Large intestine (tissue), 3 donors: ENCODE measurements around the gene NDUFA13. TPM values are rescaled to one million over a fixed set of nuclear protein-coding genes. Genes with fewer than 3 reads are reported as not detected.

ENCODE experiments used
- DNase-seq, 2 donors: peaks; one replicate each; pipeline versions ENCODE4 v3.0.0 to v3.0.0-alpha.2; 2013
- H3K27ac ChIP-seq: one replicate; pipeline ENCODE4 v1.5.1; 2013; ENCODE audit warnings: low read length
- H3K27me3 ChIP-seq: 2 replicates; pipeline ENCODE4 v1.6.1; 2013; ENCODE audit warnings: low read length; ENCODE audit not compliant: control insufficient read depth, insufficient read depth
- H3K36me3 ChIP-seq: 2 replicates; pipeline ENCODE4 v1.6.1; 2013; ENCODE audit warnings: low read length; ENCODE audit not compliant: control insufficient read depth, insufficient read depth
- H3K4me1 ChIP-seq: one replicate; pipeline ENCODE4 v1.6.1; 2013; ENCODE audit warnings: low read length; ENCODE audit not compliant: control insufficient read depth, insufficient read depth
- H3K4me3 ChIP-seq: one replicate; pipeline ENCODE4 v1.5.1; 2013; ENCODE audit warnings: low read length
- H3K9me3 ChIP-seq: one replicate; pipeline ENCODE4 v1.6.1; 2013; ENCODE audit warnings: mild to moderate bottlenecking, low read depth, low read length, moderate library complexity; ENCODE audit not compliant: control insufficient read depth
- WGBS: methylation state at CpG from one replicate; pipeline ENCODE4 v1.1.5; 2013; ENCODE audit warnings: low lambda C conversion rate; ENCODE audit not compliant: insufficient coverage; 5-methylcytosine and 5-hydroxymethylcytosine counted together
- polyA plus RNA-seq: library from polyadenylated mRNA; unstranded; fragments of 120-200 nt; gene quantifications from one replicate; pipeline ENCODE4 v1.2.1, GENCODE V29; 2013

Gene NDUFA13
- polyA plus RNA-seq, 1 donor = 219 TPM

DNA sequence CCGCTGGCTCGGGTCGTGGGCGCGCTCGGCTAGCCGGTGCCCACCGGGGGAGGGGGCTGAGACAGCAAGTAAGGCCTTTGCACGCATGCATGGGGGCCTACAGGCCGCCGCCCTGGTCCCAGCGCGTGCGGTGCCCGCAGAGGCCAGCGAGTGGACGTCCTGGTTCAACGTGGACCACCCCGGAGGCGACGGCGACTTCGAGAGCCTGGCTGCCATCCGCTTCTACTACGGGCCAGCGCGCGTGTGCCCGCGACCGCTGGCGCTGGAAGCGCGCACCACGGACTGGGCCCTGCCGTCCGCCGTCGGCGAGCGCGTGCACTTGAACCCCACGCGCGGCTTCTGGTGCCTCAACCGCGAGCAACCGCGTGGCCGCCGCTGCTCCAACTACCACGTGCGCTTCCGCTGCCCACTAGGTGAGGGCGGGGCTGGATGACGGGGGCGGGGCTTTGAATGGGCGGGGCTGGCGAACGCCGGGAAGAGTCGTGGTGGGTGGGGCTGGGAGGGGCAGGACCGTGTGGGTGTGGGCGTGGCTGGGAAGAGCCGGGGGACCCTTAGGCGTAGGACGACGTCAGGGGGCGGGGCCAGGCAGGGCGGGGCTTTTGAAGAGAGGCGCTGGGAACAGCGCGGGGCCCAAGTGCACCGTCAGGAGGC is 24.2 kb downstream of the NDUFA13 start:
- Histone ChIP-seq H3K4me3 (no peak overlapping the region), H3K27ac (no peak overlapping the region), H3K9me3 (peaks cover 33% of the 10 kb centered on the region), H3K27me3 (peaks cover 58% of the 10 kb centered on the region), H3K36me3 (no peaks in the 10 kb centered on the region), H3K4me1 (peaks cover 13% of the 10 kb centered on the region)
- WGBS = no CpG with 5 or more reads among the region's 74 CpGs
- DNase-seq = peak; percentile 57 to 73

DNA sequence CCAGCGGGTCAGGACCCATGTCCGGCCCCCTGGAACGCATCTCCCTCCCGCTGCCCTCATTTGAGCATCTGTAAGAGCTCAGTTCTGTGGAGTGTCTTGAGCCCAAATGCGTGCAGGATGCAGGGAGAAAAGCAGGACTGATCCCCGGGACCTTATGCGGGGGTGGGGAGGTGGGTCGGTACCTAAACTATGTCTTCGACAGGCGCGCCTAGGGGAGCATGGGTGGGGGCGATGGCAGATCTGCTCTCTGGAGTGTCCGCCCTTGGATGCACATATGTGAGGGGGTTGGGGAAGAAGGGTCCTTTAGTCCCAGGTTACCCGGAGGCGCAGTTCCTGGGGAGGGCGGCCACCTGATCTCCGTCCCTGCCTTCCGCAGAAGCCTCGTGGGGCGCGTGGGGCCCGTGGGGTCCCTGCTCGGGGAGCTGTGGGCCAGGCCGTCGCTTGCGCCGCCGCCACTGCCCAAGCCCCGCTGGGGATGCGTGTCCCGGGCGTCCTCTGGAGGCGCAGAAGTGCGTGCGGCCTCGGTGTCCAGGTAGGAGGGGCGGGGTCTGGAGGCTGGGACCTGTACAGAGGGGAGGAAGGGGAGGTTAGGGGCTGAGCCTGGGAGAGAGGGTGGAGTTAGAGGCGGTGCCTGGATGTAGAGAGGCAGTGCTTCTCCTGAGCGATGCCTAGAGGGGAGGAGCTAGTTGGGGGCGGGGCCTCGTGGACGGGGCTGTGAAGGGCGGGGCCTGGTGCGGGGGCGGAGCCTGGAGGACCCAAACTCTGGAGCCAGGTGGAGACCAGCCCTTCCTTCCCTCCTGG is 24.9 kb downstream of the NDUFA13 start:
- Histone ChIP-seq H3K27me3 (peaks cover 58% of the 10 kb centered on the region), H3K4me1 (peaks cover 13% of the 10 kb centered on the region), H3K4me3 (no peak overlapping the region), H3K27ac (no peak overlapping the region), H3K9me3 (peaks cover 39% of the 10 kb centered on the region), H3K36me3 (no peaks in the 10 kb centered on the region)
- WGBS = no CpG with 5 or more reads among the region's 45 CpGs
- peak in 1 of 2 donors; percentile 30 for DNase-seq

DNA sequence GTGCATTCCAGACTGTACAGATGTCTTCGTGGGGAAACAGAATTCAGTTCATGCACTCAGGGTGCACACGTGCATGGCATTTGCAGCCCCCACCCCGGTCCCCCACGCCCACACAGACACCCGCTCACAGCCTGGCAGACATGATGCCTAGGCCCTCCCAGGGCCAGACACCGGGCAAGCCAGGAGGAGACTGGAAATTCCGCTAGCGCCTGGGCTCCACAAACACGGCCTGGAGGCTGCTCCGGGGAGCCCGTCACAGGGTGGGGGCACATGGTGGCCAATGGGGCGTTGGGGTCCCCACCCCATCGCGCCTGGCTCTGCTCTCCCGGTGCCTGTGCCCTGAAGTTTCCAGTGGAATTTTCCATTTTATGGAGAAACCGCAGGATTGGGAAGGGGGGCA is 25.6 kb downstream of the NDUFA13 start:
- peaks cover 13% of the 10 kb centered on the region for H3K4me1 ChIP-seq
- WGBS = no CpG with 5 or more reads among the region's 16 CpGs
- peaks cover 57% of the 10 kb centered on the region for H3K27me3 ChIP-seq

GRCh38 chr19:19542507-19542906 is 26.5 kb downstream of the NDUFA13 start:
- H3K4me3 ChIP-seq = no peak overlapping the region
- H3K36me3 ChIP-seq = no peaks in the 10 kb centered on the region
- DNase-seq = no peak
- H3K27me3 ChIP-seq = peaks cover 48% of the 10 kb centered on the region
- H3K27ac ChIP-seq = no peak overlapping the region
- H3K4me1 ChIP-seq = peaks cover 13% of the 10 kb centered on the region
- 100% methylated on average over 1 of the region's 12 CpGs for WGBS
- H3K9me3 ChIP-seq = peaks cover 39% of the 10 kb centered on the region

More for the DNA sequence above, 25.6 kb downstream of the NDUFA13 start:
- DNase-seq = no peak
- Histone ChIP-seq H3K9me3 (peaks cover 39% of the 10 kb centered on the region), H3K27ac (no peak overlapping the region), H3K36me3 (no peaks in the 10 kb centered on the region), H3K4me3 (no peak overlapping the region)

DNA sequence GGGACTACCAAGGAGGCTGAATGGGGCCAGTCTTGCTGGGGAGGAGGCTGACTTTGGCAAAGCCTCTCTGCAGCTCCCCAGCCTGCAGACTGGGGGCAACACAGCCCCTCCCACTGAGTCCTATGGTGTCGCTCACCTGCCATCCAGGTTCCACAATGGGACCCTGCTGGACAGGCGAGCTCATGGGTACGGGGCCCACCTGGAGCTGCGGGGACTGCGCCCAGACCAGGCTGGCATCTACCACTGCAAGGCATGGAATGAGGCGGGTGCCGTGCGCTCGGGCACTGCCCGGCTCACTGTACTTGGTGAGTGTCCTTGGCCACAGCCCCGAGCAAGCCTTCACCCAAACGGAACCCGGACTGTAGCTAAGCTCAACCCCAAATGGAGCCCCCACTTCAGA is 27.1 kb downstream of the NDUFA13 start:
- H3K36me3 ChIP-seq = no peaks in the 10 kb centered on the region
- no peak overlapping the region for H3K27ac ChIP-seq
- WGBS = no CpG with 5 or more reads among the region's 13 CpGs
- peaks cover 13% of the 10 kb centered on the region for H3K4me1 ChIP-seq
- peaks cover 42% of the 10 kb centered on the region for H3K27me3 ChIP-seq
- peaks cover 39% of the 10 kb centered on the region for H3K9me3 ChIP-seq
- no peak overlapping the region for H3K4me3 ChIP-seq
- no peak for DNase-seq

GRCh38 chr19:19543640-19544039 is 27.6 kb downstream of the NDUFA13 start:
- H3K36me3 ChIP-seq = no peaks in the 10 kb centered on the region
- H3K4me1 ChIP-seq = peaks cover 9% of the 10 kb centered on the region
- peaks cover 39% of the 10 kb centered on the region for H3K9me3 ChIP-seq
- H3K27ac ChIP-seq = no peak overlapping the region
- DNase-seq = no peak
- peaks cover 37% of the 10 kb centered on the region for H3K27me3 ChIP-seq
- H3K4me3 ChIP-seq = no peak overlapping the region
- WGBS = no CpG with 5 or more reads among the region's 19 CpGs

GRCh38 chr19:19544257-19544953 is 28.4 kb downstream of the NDUFA13 start:
- no peak for DNase-seq
- Histone ChIP-seq H3K4me3 (no peak overlapping the region), H3K4me1 (peaks cover 7% of the 10 kb centered on the region), H3K36me3 (no peaks in the 10 kb centered on the region), H3K27ac (no peak overlapping the region), H3K9me3 (peaks cover 39% of the 10 kb centered on the region), H3K27me3 (peaks cover 35% of the 10 kb centered on the region)
- WGBS = no CpG with 5 or more reads among the region's 75 CpGs

DNA sequence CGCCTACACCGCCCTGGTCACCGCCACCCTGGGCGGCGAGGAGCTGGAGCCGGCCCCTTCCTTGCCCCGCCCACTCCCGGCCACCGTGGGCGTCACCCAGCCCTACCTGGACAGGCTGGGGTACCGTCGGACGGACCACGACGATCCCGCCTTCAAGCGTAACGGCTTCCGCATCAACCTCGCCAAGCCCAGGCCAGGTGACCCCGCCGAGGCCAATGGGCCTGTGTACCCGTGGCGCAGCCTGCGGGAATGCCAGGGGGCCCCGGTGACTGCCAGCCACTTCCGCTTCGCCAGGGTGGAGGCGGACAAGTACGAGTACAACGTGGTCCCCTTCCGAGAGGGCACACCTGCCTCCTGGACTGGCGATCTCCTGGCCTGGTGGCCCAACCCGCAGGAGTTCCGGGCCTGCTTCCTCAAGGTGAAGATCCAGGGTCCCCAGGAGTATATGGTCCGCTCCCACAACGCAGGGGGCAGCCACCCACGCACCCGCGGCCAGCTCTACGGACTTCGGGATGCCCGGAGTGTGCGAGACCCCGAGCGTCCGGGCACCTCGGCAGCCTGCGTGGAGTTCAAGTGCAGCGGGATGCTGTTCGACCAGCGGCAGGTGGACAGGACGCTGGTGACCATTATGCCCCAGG is 29.0 kb downstream of the NDUFA13 start:
- H3K27me3 ChIP-seq = peaks cover 29% of the 10 kb centered on the region
- H3K36me3 ChIP-seq = no peaks in the 10 kb centered on the region
- H3K4me1 ChIP-seq = peaks cover 7% of the 10 kb centered on the region
- no CpG with 5 or more reads among the region's 53 CpGs for WGBS
- no peak overlapping the region for H3K27ac ChIP-seq
- H3K9me3 ChIP-seq = peaks cover 33% of the 10 kb centered on the region
- no peak overlapping the region for H3K4me3 ChIP-seq
- DNase-seq = no peak

DNA sequence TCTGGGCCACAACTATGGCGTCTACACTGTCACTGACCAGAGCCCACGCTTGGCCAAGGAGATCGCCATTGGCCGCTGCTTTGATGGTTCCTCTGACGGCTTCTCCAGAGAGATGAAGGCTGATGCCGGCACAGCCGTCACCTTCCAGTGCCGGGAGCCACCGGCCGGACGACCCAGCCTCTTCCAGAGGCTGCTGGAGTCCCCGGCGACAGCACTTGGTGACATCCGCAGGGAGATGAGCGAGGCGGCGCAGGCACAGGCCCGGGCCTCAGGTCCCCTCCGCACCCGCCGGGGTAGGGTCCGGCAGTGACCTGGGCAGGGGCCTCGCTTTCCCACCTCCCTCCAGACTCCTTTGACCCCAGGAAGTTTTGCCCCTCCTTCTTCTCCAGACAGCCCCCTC is 29.7 kb downstream of the NDUFA13 start:
- Histone ChIP-seq H3K27me3 (peaks cover 23% of the 10 kb centered on the region), H3K9me3 (peaks cover 28% of the 10 kb centered on the region), H3K4me1 (peaks cover 5% of the 10 kb centered on the region), H3K4me3 (no peak overlapping the region), H3K27ac (no peak overlapping the region), H3K36me3 (no peaks in the 10 kb centered on the region)
- DNase-seq = no peak
- no CpG with 5 or more reads among the region's 23 CpGs for whole genome bisulfite sequencing

DNA sequence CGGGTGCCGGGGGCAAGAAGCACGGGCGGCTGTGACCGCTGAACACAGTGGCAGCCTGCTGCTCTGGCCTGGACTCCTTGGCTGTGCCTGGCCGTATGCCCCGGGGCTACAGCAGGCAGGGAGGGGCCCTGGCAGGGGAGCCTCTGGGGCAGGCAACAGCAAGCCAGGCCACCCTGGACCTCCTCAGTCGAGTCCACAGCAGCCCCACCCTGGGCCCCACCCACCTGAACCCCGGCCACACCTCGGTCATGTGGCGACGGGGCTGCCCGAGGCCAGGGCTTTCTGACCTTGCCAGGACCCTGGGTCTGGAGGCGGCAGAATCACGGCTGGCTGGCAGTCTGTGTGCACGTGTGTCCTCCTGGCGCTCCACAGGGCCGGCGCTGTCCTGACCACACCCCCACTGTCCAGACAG is 30.7 kb downstream of the NDUFA13 start:
- peaks cover 13% of the 10 kb centered on the region for H3K27me3 ChIP-seq
- WGBS = no CpG with 5 or more reads among the region's 19 CpGs

More for the DNA sequence above, 30.7 kb downstream of the NDUFA13 start:
- no peak overlapping the region for H3K4me3 ChIP-seq
- no peaks in the 10 kb centered on the region for H3K36me3 ChIP-seq
- H3K9me3 ChIP-seq = peaks cover 21% of the 10 kb centered on the region
- no peak overlapping the region for H3K27ac ChIP-seq
- DNase-seq = no peak
- H3K4me1 ChIP-seq = no peaks in the 10 kb centered on the region
